Measurements from ENCODE around the gene FRMPD3. TPM values are rescaled to one million over a fixed set of nuclear protein-coding genes. Genes with fewer than 3 reads are reported as not detected.

The FRMPD3 gene
- total RNA-seq = under 1 TPM in 1 of 2 donors, not detected in 1; 0.92 TPM

DNA sequence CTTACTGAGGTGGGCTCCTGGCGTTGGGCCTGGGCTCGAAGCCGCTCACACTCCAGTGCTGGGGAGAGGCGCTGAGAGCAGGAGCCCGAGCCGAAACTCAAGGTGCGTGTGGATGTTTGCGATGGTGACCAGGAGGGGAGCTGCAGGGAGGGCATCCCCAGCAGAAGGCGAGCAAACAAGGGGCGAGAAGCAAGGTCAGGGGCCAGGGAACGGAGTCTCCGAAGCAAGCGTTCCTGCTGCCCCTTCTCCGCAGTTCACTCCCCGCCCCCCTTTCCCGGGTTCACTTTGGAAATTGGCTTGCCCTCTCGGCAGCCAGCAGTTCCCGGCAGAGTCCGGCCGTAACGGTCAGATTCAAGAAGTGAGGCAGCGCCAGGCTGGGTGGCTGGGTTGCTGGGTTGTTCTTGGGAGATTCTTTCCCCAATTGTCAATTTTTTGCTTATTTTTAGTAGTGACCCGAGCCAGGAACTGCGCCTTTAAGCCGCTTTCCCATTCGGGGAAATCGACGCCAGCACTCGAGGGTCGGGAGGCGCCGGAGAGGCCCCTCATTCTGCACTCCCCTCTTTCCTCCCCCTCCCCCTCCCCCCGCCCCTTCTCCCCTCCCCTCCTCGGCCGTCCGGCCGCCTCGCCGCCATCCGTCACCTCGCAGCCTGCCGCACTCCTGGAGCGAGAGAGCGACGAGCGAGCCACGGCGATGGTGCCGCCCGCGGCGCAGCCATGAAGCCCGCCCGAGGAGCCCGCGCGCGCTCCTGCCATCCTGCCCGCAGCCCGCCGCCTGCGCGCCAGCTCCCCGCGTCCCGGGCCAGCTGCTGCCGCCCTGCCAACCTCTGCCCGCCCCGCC, at the start of gene FRMPD3:
FRMPD3 (plus strand) TSS at position 655 of the 838 bp plus-strand sequence. CDS start 76,937 bp downstream, outside the sequence.
- DNase-seq (ENCODE audit: low spot score) (no peak), ATAC-seq (ENCODE audit: insufficient number of reproducible peaks, low FRiP score, low read depth) (no peak)
- Histone ChIP-seq H3K27ac (no peak within 1 kb of the TSS), H3K36me3 (no peaks in the 10 kb centered on the region), H3K4me3 (peak within 1 kb of the TSS; percentile 64), H3K27me3 (replicated peaks; ENCODE audit: insufficient read depth) (no peaks in the 10 kb centered on the region), H3K4me1 (ENCODE audit: control insufficient read depth in 1 of 2, low read depth in 2 of 2) (no peaks in the 10 kb centered on the region), H3K9me3 (no peaks in the 10 kb centered on the region)
- TF ChIP-seq, protein P1, sequence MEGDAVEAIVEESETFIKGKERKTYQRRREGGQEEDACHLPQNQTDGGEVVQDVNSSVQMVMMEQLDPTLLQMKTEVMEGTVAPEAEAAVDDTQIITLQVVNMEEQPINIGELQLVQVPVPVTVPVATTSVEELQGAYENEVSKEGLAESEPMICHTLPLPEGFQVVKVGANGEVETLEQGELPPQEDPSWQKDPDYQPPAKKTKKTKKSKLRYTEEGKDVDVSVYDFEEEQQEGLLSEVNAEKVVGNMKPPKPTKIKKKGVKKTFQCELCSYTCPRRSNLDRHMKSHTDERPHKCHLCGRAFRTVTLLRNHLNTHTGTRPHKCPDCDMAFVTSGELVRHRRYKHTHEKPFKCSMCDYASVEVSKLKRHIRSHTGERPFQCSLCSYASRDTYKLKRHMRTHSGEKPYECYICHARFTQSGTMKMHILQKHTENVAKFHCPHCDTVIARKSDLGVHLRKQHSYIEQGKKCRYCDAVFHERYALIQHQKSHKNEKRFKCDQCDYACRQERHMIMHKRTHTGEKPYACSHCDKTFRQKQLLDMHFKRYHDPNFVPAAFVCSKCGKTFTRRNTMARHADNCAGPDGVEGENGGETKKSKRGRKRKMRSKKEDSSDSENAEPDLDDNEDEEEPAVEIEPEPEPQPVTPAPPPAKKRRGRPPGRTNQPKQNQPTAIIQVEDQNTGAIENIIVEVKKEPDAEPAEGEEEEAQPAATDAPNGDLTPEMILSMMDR (IDR thresholded peaks at IDR 0.05) = no peak

DNA sequence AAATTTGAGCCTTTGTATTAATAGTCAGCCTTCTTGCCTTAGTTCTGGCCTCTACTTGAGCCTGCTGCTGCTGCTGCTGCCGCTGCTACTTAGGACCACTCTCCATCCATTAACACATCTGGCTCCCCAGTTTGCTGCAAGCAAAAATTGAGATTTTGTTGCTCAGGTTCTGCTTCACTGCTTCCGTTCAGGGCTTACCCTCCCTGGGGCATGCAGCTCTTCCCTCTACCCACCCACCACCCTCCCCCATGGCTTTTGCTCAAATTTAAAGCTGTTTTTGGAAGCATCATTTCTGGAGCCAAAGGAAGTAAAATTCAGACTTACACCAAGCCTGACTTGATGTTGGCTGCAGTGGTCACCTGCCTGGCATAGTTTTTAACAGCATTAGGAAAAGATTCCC, 28.9 kb upstream of the FRMPD3 start:
- no peaks in the 10 kb centered on the region for H3K27me3 ChIP-seq (replicated peaks; ENCODE audit: insufficient read depth)
- TF ChIP-seq, protein P1 (IDR thresholded peaks at IDR 0.05) = no peak
- no peaks in the 10 kb centered on the region for H3K9me3 ChIP-seq
- ATAC-seq (ENCODE audit: insufficient number of reproducible peaks, low FRiP score, low read depth) (no peak), DNase-seq (ENCODE audit: low spot score) (no peak)
- no peak overlapping the region for H3K27ac ChIP-seq
- no peaks in the 10 kb centered on the region for H3K4me1 ChIP-seq (ENCODE audit: control insufficient read depth in 1 of 2, low read depth in 2 of 2)
- H3K4me3 ChIP-seq = no peak overlapping the region
- no peaks in the 10 kb centered on the region for H3K36me3 ChIP-seq

DNA sequence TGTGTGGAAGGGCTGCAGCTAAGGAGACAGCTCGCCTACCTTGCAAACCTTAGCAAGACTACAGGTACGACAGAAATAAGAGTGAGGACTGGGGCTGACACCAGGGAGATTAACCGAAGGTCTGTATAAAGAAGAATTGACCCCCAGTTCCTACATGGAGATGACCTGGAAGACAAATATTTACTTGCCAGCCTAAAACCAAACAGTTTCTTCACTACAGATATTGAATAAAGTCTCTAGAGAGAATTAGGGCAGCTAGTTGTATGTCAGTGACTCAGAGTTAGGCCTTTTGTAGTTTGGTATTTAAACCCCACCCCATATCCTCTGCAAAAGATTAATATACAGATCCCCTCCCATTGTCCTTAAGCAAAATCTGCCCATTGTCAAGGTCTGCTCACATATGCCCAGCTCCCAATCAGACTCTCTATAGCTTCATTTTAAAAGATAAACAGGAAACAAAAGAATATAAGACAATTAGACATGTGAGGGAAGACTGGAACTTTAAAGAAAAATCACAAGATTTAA, 28.1 kb upstream of the FRMPD3 start:
- Histone ChIP-seq H3K9me3 (no peaks in the 10 kb centered on the region), H3K27ac (no peak overlapping the region), H3K36me3 (no peaks in the 10 kb centered on the region), H3K4me1 (ENCODE audit: control insufficient read depth in 1 of 2, low read depth in 2 of 2) (no peaks in the 10 kb centered on the region), H3K27me3 (replicated peaks; ENCODE audit: insufficient read depth) (no peaks in the 10 kb centered on the region), H3K4me3 (no peak overlapping the region)
- DNase-seq (ENCODE audit: low spot score) (no peak), ATAC-seq (ENCODE audit: insufficient number of reproducible peaks, low FRiP score, low read depth) (no peak)
- TF ChIP-seq, protein P1 (IDR thresholded peaks at IDR 0.05) = no peak

GRCh38 chrX:107429090-107429489, 20.4 kb upstream of the FRMPD3 start:
- no peaks in the 10 kb centered on the region for H3K36me3 ChIP-seq
- ATAC-seq (ENCODE audit: insufficient number of reproducible peaks, low FRiP score, low read depth) (no peak), DNase-seq (ENCODE audit: low spot score) (no peak)
- no peak overlapping the region for H3K4me3 ChIP-seq
- H3K27me3 ChIP-seq (replicated peaks; ENCODE audit: insufficient read depth) = no peaks in the 10 kb centered on the region
- no peaks in the 10 kb centered on the region for H3K4me1 ChIP-seq (ENCODE audit: control insufficient read depth in 1 of 2, low read depth in 2 of 2)
- H3K9me3 ChIP-seq = no peaks in the 10 kb centered on the region
- no peak overlapping the region for H3K27ac ChIP-seq
- TF ChIP-seq, protein P1 (IDR thresholded peaks at IDR 0.05) = no peak

GRCh38 chrX:107440187-107440586, 9.3 kb upstream of the FRMPD3 start:
- Histone ChIP-seq H3K27ac (no peak overlapping the region), H3K9me3 (no peaks in the 10 kb centered on the region), H3K4me3 (no peak overlapping the region), H3K36me3 (no peaks in the 10 kb centered on the region), H3K4me1 (ENCODE audit: control insufficient read depth in 1 of 2, low read depth in 2 of 2) (no peaks in the 10 kb centered on the region), H3K27me3 (replicated peaks; ENCODE audit: insufficient read depth) (no peaks in the 10 kb centered on the region)
- DNase-seq (ENCODE audit: low spot score) = no peak
- TF ChIP-seq, protein P1 (IDR thresholded peaks at IDR 0.05) = no peak
- ATAC-seq (ENCODE audit: insufficient number of reproducible peaks, low FRiP score, low read depth) = no peak

Data from thoracic aorta (tissue), 2 donors.